DOHH2 (cell line): ENCODE results near the gene GMDS.

Source experiments
- H3F3A ChIP-seq: fragments of 200-600 bp; sonication (generic), shearing (Covaris generic); 2 replicates; pipeline ENCODE4 v1.6.0; 2016; ENCODE audit warnings: antibody characterized with exemption, mild to moderate bottlenecking; ENCODE audit not compliant: control insufficient read depth, insufficient read depth
- H3K27ac ChIP-seq: fragments of 200-600 bp; sonication (generic); 2 replicates; pipeline ENCODE4 v1.5.1; 2014; ENCODE audit warnings: low read depth, mild to moderate bottlenecking, low read length, moderate library complexity
- H3K27me3 ChIP-seq: fragments of 200-600 bp; sonication (generic); 2 replicates; pipeline ENCODE4 v1.6.1; 2014; ENCODE audit warnings: mild to moderate bottlenecking, low read length, mixed read lengths; ENCODE audit not compliant: control insufficient read depth
- H3K36me3 ChIP-seq: fragments of 200-600 bp; sonication (generic); 2 replicates; pipeline ENCODE4 v1.6.1; 2014; ENCODE audit warnings: mild to moderate bottlenecking, low read length, moderate library complexity, mixed read lengths; ENCODE audit not compliant: control insufficient read depth
- H3K4me1 ChIP-seq: fragments of 200-600 bp; sonication (generic); 2 replicates; pipeline ENCODE4 v1.6.1; 2014; ENCODE audit warnings: mild to moderate bottlenecking, low read length, mixed read lengths; ENCODE audit not compliant: control insufficient read depth
- H3K4me2 ChIP-seq: fragments of 200-600 bp; sonication (generic); 2 replicates; pipeline ENCODE4 v1.6.0; 2014; ENCODE audit warnings: mild to moderate bottlenecking, low read length, moderate library complexity
- H3K4me3 ChIP-seq: fragments of 200-600 bp; sonication (generic); 2 replicates; pipeline ENCODE4 v1.5.1; 2014; ENCODE audit warnings: mild to moderate bottlenecking, low read length, mixed read lengths
- H3K79me2 ChIP-seq: fragments of 200-600 bp; sonication (generic); 2 replicates; pipeline ENCODE4 v1.6.1; 2014; ENCODE audit warnings: mild to moderate bottlenecking, low read length, mixed read lengths; ENCODE audit not compliant: control insufficient read depth
- H3K9me2 ChIP-seq: fragments of 200-600 bp; sonication (generic); replicated peaks from 2 replicates; pipeline ENCODE4 v1.6.1; 2014; ENCODE audit warnings: mild to moderate bottlenecking, low read length, mixed read lengths; ENCODE audit not compliant: control insufficient read depth
- H3K9me3 ChIP-seq: fragments of 200-600 bp; sonication (generic); 2 replicates; pipeline ENCODE4 v1.6.1; 2014; ENCODE audit warnings: antibody characterized with exemption, low read length, mixed read lengths; ENCODE audit not compliant: control insufficient read depth, insufficient read depth
- H4K20me1 ChIP-seq: fragments of 200-600 bp; sonication (generic); 2 replicates; pipeline ENCODE4 v1.6.0; 2014; ENCODE audit warnings: low read depth, mild to moderate bottlenecking, antibody characterized with exemption, low read length, moderate library complexity; ENCODE audit not compliant: control insufficient read depth, insufficient read depth
- CTCF ChIP-seq: fragments of 200-600 bp; sonication (generic); IDR thresholded peaks from one replicate; pipeline ENCODE4 v1.5.1; 2014; ENCODE audit warnings: antibody characterized with exemption, mild to moderate bottlenecking, low read depth, low read length; ENCODE audit not compliant: poor library complexity, severe bottlenecking
- EZH2phosphoT487 ChIP-seq: fragments of 200-600 bp; sonication (generic); IDR thresholded peaks from 2 replicates; pipeline ENCODE4 v1.6.1; 2017; ENCODE audit warnings: borderline replicate concordance, mild to moderate bottlenecking, antibody characterized with exemption, low read length, moderate library complexity, mixed read lengths

The GMDS gene

GRCh38 chr6:1598433-1598832, 647.0 kb downstream of the GMDS start:
- Histone ChIP-seq H3K9me3 (no peaks in the 10 kb centered on the region), H3K4me2 (no peak overlapping the region), H3K27me3 (peaks cover 18% of the 10 kb centered on the region), H3K4me3 (no peak overlapping the region), H3K36me3 (no peaks in the 10 kb centered on the region), H3K79me2 (no peaks in the 10 kb centered on the region), H4K20me1 (no peaks in the 10 kb centered on the region), H3K4me1 (peaks cover 3% of the 10 kb centered on the region; the same call in 1 of the 2 replicates), H3K27ac (no peak overlapping the region), H3F3A (no peaks in the 10 kb centered on the region), H3K9me2 (no peaks in the 10 kb centered on the region)
- no peak for TF ChIP-seq CTCF
- TF ChIP-seq EZH2phosphoT487: no peak

- no peak overlapping the region for H3K4me3 ChIP-seq
- H3K9me3 ChIP-seq: no peaks in the 10 kb centered on the region
- H3K9me2 ChIP-seq: no peaks in the 10 kb centered on the region
- no peaks in the 10 kb centered on the region for H3K79me2 ChIP-seq
- H3K4me1 ChIP-seq: peaks cover 3% of the 10 kb centered on the region; the same call in 1 of the 2 replicates
- peaks cover 18% of the 10 kb centered on the region for H3K27me3 ChIP-seq
- TF ChIP-seq EZH2phosphoT487 (no peak), CTCF (no peak)
- H3F3A ChIP-seq: no peaks in the 10 kb centered on the region
- H3K27ac ChIP-seq: no peak overlapping the region
- H3K4me2 ChIP-seq: no peak overlapping the region
- no peaks in the 10 kb centered on the region for H4K20me1 ChIP-seq
- no peaks in the 10 kb centered on the region for H3K36me3 ChIP-seq
Measured at GRCh38 chr6:1597924-1598323, 647.5 kb downstream of the GMDS start.

DNA sequence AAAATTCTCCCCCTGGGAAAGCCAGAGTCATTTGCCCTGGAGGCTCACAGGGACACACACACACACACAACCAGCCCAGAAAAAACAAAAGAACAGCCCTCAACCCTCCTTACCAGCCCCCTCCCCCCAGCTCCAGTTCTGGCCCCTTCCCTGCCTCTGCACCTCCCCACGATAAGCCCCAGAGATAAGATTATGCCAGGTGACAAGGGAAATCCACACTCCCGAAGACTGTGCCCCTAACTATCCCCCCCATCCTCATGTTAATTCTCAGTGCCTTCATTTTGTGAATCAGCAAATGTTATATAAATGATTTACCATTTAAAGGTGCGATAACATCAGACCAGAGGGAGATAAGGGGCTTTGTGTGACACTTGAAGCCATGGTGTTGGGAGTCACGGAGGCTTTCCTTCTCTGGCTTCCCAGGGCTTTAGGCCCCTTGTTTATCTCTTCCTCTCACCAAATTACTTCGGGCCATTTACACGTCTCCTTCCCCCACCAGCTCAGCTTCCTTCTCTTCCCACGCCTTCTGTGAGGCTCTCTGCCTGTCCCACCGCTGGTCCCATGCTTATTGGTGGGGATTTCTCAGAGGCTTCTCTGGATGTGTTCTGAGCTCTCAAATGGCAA, 648.2 kb downstream of the GMDS start:
- no peaks in the 10 kb centered on the region for H3K36me3 ChIP-seq
- H3K9me3 ChIP-seq: no peaks in the 10 kb centered on the region
- no peaks in the 10 kb centered on the region for H3K9me2 ChIP-seq
- H3K27me3 ChIP-seq: peaks cover 18% of the 10 kb centered on the region
- H3F3A ChIP-seq: no peaks in the 10 kb centered on the region
- no peak overlapping the region for H3K4me3 ChIP-seq
- no peak overlapping the region for H3K27ac ChIP-seq
- no peaks in the 10 kb centered on the region for H3K79me2 ChIP-seq
- TF ChIP-seq CTCF: no peak
- TF ChIP-seq EZH2phosphoT487: no peak
- H3K4me1 ChIP-seq: peaks cover 3% of the 10 kb centered on the region; the same call in 1 of the 2 replicates
- H4K20me1 ChIP-seq: no peaks in the 10 kb centered on the region
- no peak overlapping the region for H3K4me2 ChIP-seq
